T-cell (primary cell): ENCODE results near the gene PTCHD4. TPM values are rescaled to one million over a fixed set of nuclear protein-coding genes. Genes with fewer than 3 reads are reported as not detected.

Experiments
- ATAC-seq, 4 experiments: fragments of 200-7000 bp in 3 of 4; fragments of 150-1000 bp in 1 of 4; cut with Tn5 transposase; replicated peaks in 1 of 4; 1 replicate in 3 of 4; 2 replicates in 1 of 4; pipeline ENCODE4 v1.10.0; 2021; ENCODE audit warnings: moderate library complexity in 3 of 4, mild to moderate bottlenecking in 2 of 4, moderate number of reproducible peaks in 1 of 4
- CTCF ChIA-PET, 2 donors: fragments of 300-600 bp; sonication (Branson Sonifier 250); formaldehyde crosslinking; loops; one replicate each; lab custom pipeline; 2022; ENCODE audit warnings: antibody characterized with exemption in 2 of 2; lab: Charles Lee
- POLR2A ChIA-PET, 2 donors: fragments of 300-600 bp; sonication (Branson Sonifier 250); formaldehyde crosslinking; loops; one replicate each; lab custom pipeline; 2022; ENCODE audit warnings: antibody characterized with exemption in 2 of 2; lab: Charles Lee
- DNase-seq, 35 experiments: peaks; one replicate each; pipeline versions ENCODE4 v3.0.0 to v3.0.0-alpha.2; 2013 to 2023
- H3K27ac ChIP-seq: one replicate; pipeline ENCODE4 v1.5.1; 2013; ENCODE audit warnings: low read length
- H3K27me3 ChIP-seq, 2 experiments: replicated peaks in 1 of 2; 1 replicate in 1 of 2; 2 replicates in 1 of 2; pipeline versions ENCODE4 v1.6.1 to v1.7.0; 2013; ENCODE audit warnings: low read length in 1 of 2, mixed read lengths in 1 of 2; ENCODE audit not compliant: control insufficient read depth in 2 of 2, insufficient read depth in 2 of 2; ENCODE audit errors: extremely low read depth in 1 of 2
- H3K36me3 ChIP-seq, 2 donors: 1 replicate in 1 of 2; 2 replicates in 1 of 2; pipeline versions ENCODE4 v1.6.1 to v1.7.0; 2013; ENCODE audit warnings: low read length in 1 of 2; ENCODE audit not compliant: control insufficient read depth in 2 of 2, insufficient read depth in 1 of 2; ENCODE audit errors: extremely low read depth in 1 of 2
- H3K4me1 ChIP-seq, 2 experiments: 1 replicate in 1 of 2; 2 replicates in 1 of 2; pipeline versions ENCODE4 v1.6.1 to v1.7.0; 2013; ENCODE audit warnings: low read length in 2 of 2, mixed read lengths in 1 of 2; ENCODE audit not compliant: insufficient read depth in 2 of 2, control insufficient read depth in 1 of 2; ENCODE audit errors: extremely low read depth in 1 of 2
- H3K4me3 ChIP-seq, 2 donors: 1 replicate in 1 of 2; 2 replicates in 1 of 2; pipeline versions ENCODE4 v1.5.1 to v1.7.0; 2013; ENCODE audit warnings: mild to moderate bottlenecking in 2 of 2, low read length in 1 of 2, moderate library complexity in 1 of 2; ENCODE audit not compliant: control insufficient read depth in 1 of 2; ENCODE audit errors: extremely low read depth in 1 of 2
- H3K9me3 ChIP-seq: 2 replicates; pipeline ENCODE4 v1.7.0; 2013
- H3K27ac Mint-ChIP-seq, 2 donors: one replicate each; pipeline ENCODE4 v1.8.0; 2020 to 2021; ENCODE audit warnings: mild to moderate bottlenecking in 2 of 2, mixed read lengths in 2 of 2
- H3K27me3 Mint-ChIP-seq, 2 donors: one replicate each; pipeline ENCODE4 v1.8.0; 2021 to 2022; ENCODE audit warnings: mixed read lengths in 2 of 2
- H3K36me3 Mint-ChIP-seq: one replicate; pipeline ENCODE4 v1.8.0; 2021; ENCODE audit warnings: mixed read lengths
- H3K4me1 Mint-ChIP-seq, 3 donors: one replicate each; pipeline ENCODE4 v1.8.0; 2020 to 2022; ENCODE audit warnings: mixed read lengths in 3 of 3, mild to moderate bottlenecking in 1 of 3
- H3K4me3 Mint-ChIP-seq, 3 donors: one replicate each; pipeline ENCODE4 v1.8.0; 2020 to 2022; ENCODE audit warnings: mild to moderate bottlenecking in 3 of 3, mixed read lengths in 3 of 3, moderate library complexity in 3 of 3
- H3K9me3 Mint-ChIP-seq, 3 donors: one replicate each; pipeline ENCODE4 v1.8.0; 2020 to 2022; ENCODE audit warnings: mixed read lengths in 3 of 3
- WGBS: methylation state at CpG from one replicate; pipeline ENCODE4 v1.1.5; 2013; ENCODE audit warnings: missing lambda C conversion rate; ENCODE audit not compliant: insufficient coverage; 5-methylcytosine and 5-hydroxymethylcytosine counted together
- total RNA-seq, 35 experiments: library from RNA in 6 of 35; stranded (reverse) in 6 of 35; fragments of 120-200 nt in 1 of 35; gene quantifications; one replicate each; pipeline versions ENCODE4 v1.2.1 to v1.2.4 and lab custom pipeline; 2013 to 2026

Gene PTCHD4
- total RNA-seq, 5 donors from 2014 or later (not counting 1 experiment from before 2014, with no cell fraction given): not detected

DNA sequence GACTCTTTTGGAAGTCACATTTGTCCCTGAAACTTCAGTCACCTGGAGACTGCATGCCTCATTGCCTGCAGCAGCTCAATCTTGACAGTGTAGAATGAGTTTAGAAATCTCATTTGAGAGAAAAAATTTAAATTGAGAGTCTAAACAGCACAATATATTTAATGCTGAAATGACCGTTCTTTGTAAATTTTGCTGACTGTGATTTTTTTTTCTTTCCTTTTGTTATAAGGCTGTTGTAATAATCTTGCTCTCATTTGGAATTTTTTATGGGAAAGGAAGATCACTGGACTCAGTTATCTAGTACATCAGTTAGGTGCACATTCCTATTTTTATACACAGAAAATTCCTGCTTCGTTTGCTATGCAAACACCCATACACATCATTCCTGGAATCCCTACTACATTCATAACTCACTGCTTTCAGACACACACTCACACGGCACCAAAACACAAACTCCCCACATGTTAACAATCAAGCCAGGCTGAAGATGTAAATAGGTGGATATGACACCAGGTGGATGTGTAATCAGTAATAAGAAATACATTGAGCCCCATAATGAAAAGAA, 43.8 kb downstream of the PTCHD4 start:
- no CpG with 5 or more reads among the region's 3 CpGs for WGBS
- ChIA-PET POLR2A (no interaction called here), CTCF (no interaction called here)
- H3K27ac ChIP-seq: no peak overlapping the region
- Mint-ChIP-seq H3K36me3 (no peaks in the 10 kb centered on the region), H3K27me3 (peaks cover 18 to 24% of the 10 kb centered on the region in 2 donors), H3K4me1 (peaks cover 0 to 2% (median 2%) of the 10 kb centered on the region in 3 donors), H3K27ac (no peak overlapping the region), H3K4me3 (no peak overlapping the region), H3K9me3 (no peaks in the 10 kb centered on the region)
- DNase-seq: no peak
- no peaks in the 10 kb centered on the region for H3K36me3 ChIP-seq
- H3K27me3 ChIP-seq: peaks cover 6 to 11% of the 10 kb centered on the region in 2 experiments
- H3K4me1 ChIP-seq: no peaks in the 10 kb centered on the region
- H3K4me3 ChIP-seq: no peak overlapping the region
- ATAC-seq: no peak
- no peaks in the 10 kb centered on the region for H3K9me3 ChIP-seq

DNA sequence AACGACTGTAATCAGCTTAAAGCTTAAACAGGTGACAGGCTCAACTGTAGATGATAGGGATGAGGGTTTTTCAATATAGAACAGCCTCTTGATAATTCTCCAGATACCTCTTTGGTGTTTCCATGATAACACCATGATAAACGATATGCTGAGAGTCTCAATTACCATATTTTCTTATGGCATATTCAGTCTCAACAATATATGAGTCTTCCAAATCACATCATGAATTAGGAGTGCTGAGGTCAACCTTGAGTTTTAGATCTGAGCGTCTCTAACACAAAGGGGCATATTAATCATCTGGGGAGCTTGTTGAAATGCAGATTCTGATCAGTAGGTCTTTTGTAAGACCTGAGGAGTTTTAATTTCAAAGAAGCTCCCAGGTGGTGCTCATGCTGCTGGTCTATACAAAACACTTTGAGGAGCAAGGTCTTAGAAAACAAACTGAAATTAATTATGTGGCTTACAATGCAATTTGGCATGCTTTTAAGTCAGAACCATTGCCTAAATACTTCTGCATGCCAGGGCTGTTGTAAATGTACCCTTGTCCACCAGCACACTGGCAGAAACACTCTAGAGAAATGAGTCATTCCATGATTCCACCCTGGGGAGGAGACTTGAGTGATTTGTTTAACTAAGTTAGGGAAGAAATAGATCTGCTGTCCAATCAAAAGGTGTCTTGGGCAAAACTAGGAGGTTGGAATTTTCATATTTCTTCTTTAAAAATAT, 49.6 kb downstream of the PTCHD4 start:
- ATAC-seq (no peak), DNase-seq (no peak)
- Histone ChIP-seq H3K4me1 (no peaks in the 10 kb centered on the region), H3K36me3 (no peaks in the 10 kb centered on the region), H3K9me3 (no peaks in the 10 kb centered on the region), H3K27me3 (peaks cover 0 to 2% of the 10 kb centered on the region in 2 experiments), H3K27ac (no peak overlapping the region), H3K4me3 (no peak overlapping the region)
- Mint-ChIP-seq H3K9me3 (peaks cover 0 to 6% (median 0%) of the 10 kb centered on the region in 3 donors), H3K4me3 (no peak overlapping the region), H3K4me1 (no peaks in the 10 kb centered on the region), H3K27me3 (peaks cover 0 to 9% of the 10 kb centered on the region in 2 donors), H3K36me3 (no peaks in the 10 kb centered on the region), H3K27ac (no peak overlapping the region)
- no CpG with 5 or more reads among the region's 3 CpGs for WGBS
- POLR2A ChIA-PET: no interaction called here
- CTCF ChIA-PET: no interaction called here
